CD8-positive, alpha-beta memory T cell (primary cell): ENCODE results near the gene COL26A1. TPM values are rescaled to one million over a fixed set of nuclear protein-coding genes. Genes with fewer than 3 reads are reported as not detected.

Experiments
- CTCF ChIA-PET: fragments of 350-600 bp; sonication (Branson Sonifier 250); formaldehyde crosslinking; loops from one replicate; lab custom pipeline; 2021; ENCODE audit warnings: antibody characterized with exemption; lab: Charles Lee
- POLR2A ChIA-PET: fragments of 350-600 bp; sonication (Branson Sonifier 250); formaldehyde crosslinking; loops from one replicate; lab custom pipeline; 2021; ENCODE audit warnings: antibody characterized with exemption; lab: Charles Lee
- DNase-seq, 5 donors: peaks; one replicate each; pipeline versions ENCODE4 v3.0.0 to v3.0.0-alpha.2; 2020 to 2022; ENCODE audit warnings: mixed read lengths in 1 of 5
- H3K27ac ChIP-seq: one replicate; pipeline ENCODE4 v1.7.0; 2013; ENCODE audit warnings: low read depth, mild to moderate bottlenecking, low read length, moderate library complexity
- H3K27me3 ChIP-seq: 2 replicates; pipeline ENCODE4 v1.7.0; 2013; ENCODE audit warnings: low read length, mild to moderate bottlenecking; ENCODE audit not compliant: insufficient read depth, poor library complexity, severe bottlenecking
- H3K36me3 ChIP-seq: 2 replicates; pipeline ENCODE4 v1.7.0; 2013; ENCODE audit warnings: mild to moderate bottlenecking, low read length, moderate library complexity; ENCODE audit not compliant: insufficient read depth
- H3K4me1 ChIP-seq: 2 replicates; pipeline ENCODE4 v1.7.0; 2013; ENCODE audit warnings: mild to moderate bottlenecking, low read length, moderate library complexity; ENCODE audit not compliant: insufficient read depth
- H3K4me3 ChIP-seq: 2 replicates; pipeline ENCODE4 v1.7.0; 2013; ENCODE audit warnings: mild to moderate bottlenecking, low read length
- H3K9me3 ChIP-seq: 2 replicates; pipeline ENCODE4 v1.7.0; 2013; ENCODE audit warnings: mild to moderate bottlenecking, low read length
- H3K27ac Mint-ChIP-seq, 8 donors: one replicate each; pipeline ENCODE4 v1.8.0; 2020 to 2021; ENCODE audit warnings: mixed read lengths in 8 of 8, mild to moderate bottlenecking in 6 of 8, inconsistent platforms in 3 of 8, moderate library complexity in 3 of 8
- H3K27me3 Mint-ChIP-seq, 2 donors: one replicate each; pipeline ENCODE4 v1.8.0; 2020 to 2021; ENCODE audit warnings: mixed read lengths in 2 of 2, mild to moderate bottlenecking in 1 of 2, moderate library complexity in 1 of 2
- H3K36me3 Mint-ChIP-seq, 3 donors: one replicate each; pipeline ENCODE4 v1.8.0; 2020 to 2021; ENCODE audit warnings: mixed read lengths in 3 of 3, inconsistent platforms in 1 of 3, mild to moderate bottlenecking in 1 of 3
- H3K4me1 Mint-ChIP-seq, 3 donors: one replicate each; pipeline ENCODE4 v1.8.0; 2020 to 2021; ENCODE audit warnings: mixed read lengths in 3 of 3, inconsistent platforms in 1 of 3, mild to moderate bottlenecking in 1 of 3
- H3K4me3 Mint-ChIP-seq, 7 donors: one replicate each; pipeline ENCODE4 v1.8.0; 2020 to 2021; ENCODE audit warnings: mixed read lengths in 7 of 7, mild to moderate bottlenecking in 6 of 7, moderate library complexity in 4 of 7, inconsistent platforms in 2 of 7
- H3K9me3 Mint-ChIP-seq, 5 donors: one replicate each; pipeline ENCODE4 v1.8.0; 2020 to 2022; ENCODE audit warnings: mixed read lengths in 5 of 5, mild to moderate bottlenecking in 3 of 5, moderate library complexity in 2 of 5, inconsistent platforms in 1 of 5
- polyA plus RNA-seq: library from polyadenylated mRNA; unstranded; fragments of 300-500 nt; fragmentation: Illumina TruSeq; gene quantifications from one replicate; pipeline ENCODE4 v1.2.3, GENCODE V29; 2021
- total RNA-seq, 2 experiments: library from RNA; stranded (reverse); gene quantifications; one replicate each; pipeline ENCODE4 v1.2.3, GENCODE V29; 2021

Gene COL26A1
- total and polyA plus RNA-seq, 3 experiments from 2014 or later = not detected

DNA sequence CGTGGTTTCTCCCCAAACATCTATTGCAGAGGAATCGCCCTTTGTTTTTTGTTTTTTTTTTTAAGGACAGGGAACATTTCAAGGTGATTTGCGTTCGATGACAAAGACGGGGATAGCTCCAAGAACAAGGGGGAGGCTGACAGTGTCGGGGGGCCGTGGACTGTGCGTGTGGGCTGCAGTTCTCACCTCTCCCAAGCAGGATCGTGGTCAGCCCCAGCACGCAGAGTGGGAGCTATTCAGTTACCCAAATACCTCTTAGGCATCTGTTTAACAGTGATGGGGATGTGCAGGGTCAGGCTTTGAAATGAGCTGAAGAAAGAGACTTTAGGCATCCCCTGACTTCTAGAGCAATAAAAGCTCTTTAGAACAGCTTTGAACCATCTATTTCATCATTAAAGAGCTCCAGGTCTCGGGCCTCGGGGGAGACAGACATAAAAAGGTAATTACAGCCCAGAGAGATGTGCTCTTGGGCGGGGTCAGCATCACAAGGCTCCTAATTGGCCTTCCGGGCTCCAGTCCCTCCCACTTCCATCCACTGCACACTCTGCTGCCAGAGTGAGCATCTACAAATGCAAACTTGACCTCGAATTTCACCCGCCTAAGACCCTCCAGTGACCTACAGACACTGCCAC is 169.2 kb downstream of the COL26A1 start:
- peaks cover 0 to 2% (median 0%) of the 10 kb centered on the region in 5 donors for H3K9me3 Mint-ChIP-seq
- no peaks in the 10 kb centered on the region for H3K4me1 ChIP-seq
- POLR2A ChIA-PET = no interaction called here
- peaks cover 23 to 35% of the 10 kb centered on the region in 2 donors for H3K27me3 Mint-ChIP-seq
- no peaks in the 10 kb centered on the region for H3K4me1 Mint-ChIP-seq
- CTCF ChIA-PET = no interaction called here
- H3K36me3 Mint-ChIP-seq = no peaks in the 10 kb centered on the region
- H3K9me3 ChIP-seq = no peaks in the 10 kb centered on the region
- DNase-seq = no peak
- no peak overlapping the region for H3K4me3 Mint-ChIP-seq
- H3K27me3 ChIP-seq = no peaks in the 10 kb centered on the region
- no peaks in the 10 kb centered on the region for H3K36me3 ChIP-seq
- no peak overlapping the region for H3K27ac Mint-ChIP-seq
- no peak overlapping the region for H3K4me3 ChIP-seq
- H3K27ac ChIP-seq = no peak overlapping the region

DNA sequence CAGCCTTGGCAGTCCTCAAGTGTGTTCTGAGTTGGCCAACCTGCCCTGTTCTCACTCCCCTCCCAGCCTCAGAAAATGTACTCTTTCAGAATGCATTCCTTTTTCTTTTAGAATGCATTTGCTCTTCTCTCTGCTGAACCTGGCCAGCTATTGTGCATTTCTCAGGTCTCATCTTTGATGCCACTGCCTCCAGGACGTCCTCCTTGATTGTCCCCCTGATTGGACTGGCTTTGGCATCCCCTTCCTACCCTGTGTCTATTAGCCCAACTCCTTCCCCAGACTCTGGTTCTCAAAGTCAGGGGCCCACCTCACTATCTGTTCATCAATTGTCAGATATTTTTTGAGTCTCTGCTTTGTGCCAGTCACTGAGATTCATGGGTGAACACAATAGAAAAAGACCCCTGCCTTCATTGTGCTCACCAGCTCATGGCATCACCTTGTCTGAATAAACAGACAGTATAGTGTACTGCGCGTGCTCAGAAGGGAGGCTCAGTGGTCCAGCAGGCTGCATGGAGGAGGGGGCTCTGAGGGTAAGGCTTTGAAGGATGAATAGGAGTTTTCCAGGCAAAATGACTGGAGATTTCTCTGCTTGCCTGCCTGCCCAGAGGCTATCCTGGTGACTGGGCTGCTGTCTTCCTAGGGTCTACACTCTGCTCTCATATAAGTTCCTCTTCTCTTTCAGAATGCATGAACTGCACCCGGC is 169.9 kb downstream of the COL26A1 start:
- H3K36me3 ChIP-seq = no peaks in the 10 kb centered on the region
- Mint-ChIP-seq H3K27me3 (peaks cover 22 to 35% of the 10 kb centered on the region in 2 donors), H3K4me1 (no peaks in the 10 kb centered on the region), H3K27ac (no peak overlapping the region), H3K36me3 (no peaks in the 10 kb centered on the region), H3K4me3 (no peak overlapping the region), H3K9me3 (peaks cover 0 to 2% (median 0%) of the 10 kb centered on the region in 5 donors)
- no peaks in the 10 kb centered on the region for H3K27me3 ChIP-seq
- H3K4me3 ChIP-seq = no peak overlapping the region
- ChIA-PET POLR2A (no interaction called here), CTCF (no interaction called here)
- DNase-seq = no peak
- H3K9me3 ChIP-seq = no peaks in the 10 kb centered on the region
- H3K4me1 ChIP-seq = no peaks in the 10 kb centered on the region
- no peak overlapping the region for H3K27ac ChIP-seq

DNA sequence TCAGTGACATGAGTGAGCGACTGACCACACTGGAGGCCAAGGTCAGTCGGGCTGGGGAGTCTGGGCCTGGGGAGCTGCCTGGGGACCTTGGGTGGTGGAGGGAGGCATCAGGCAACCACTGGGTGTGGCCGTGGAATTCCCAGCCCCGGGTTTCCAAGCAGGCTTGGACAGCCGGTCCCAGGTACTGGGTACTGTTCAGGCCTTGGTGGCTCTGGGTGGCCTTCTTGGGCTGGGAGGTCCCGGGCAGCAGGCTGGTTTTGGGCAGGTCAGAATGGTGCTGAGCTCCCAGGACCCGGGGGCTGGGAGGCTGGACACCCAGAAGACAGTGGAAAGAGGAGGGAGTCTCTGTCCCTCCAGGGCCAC is 170.4 kb downstream of the COL26A1 start:
- H3K27me3 Mint-ChIP-seq = peaks cover 19 to 35% of the 10 kb centered on the region in 2 donors
- H3K27me3 ChIP-seq = no peaks in the 10 kb centered on the region
- H3K9me3 Mint-ChIP-seq = peaks cover 0 to 2% (median 0%) of the 10 kb centered on the region in 5 donors
- H3K9me3 ChIP-seq = no peaks in the 10 kb centered on the region
- H3K36me3 Mint-ChIP-seq = no peaks in the 10 kb centered on the region
- no peaks in the 10 kb centered on the region for H3K4me1 ChIP-seq
- H3K4me3 ChIP-seq = no peak overlapping the region
- CTCF ChIA-PET = no interaction called here
- no peaks in the 10 kb centered on the region for H3K4me1 Mint-ChIP-seq
- POLR2A ChIA-PET = no interaction called here
- H3K36me3 ChIP-seq = no peaks in the 10 kb centered on the region
- no peak overlapping the region for H3K27ac Mint-ChIP-seq
- H3K27ac ChIP-seq = no peak overlapping the region
- H3K4me3 Mint-ChIP-seq = no peak overlapping the region
- DNase-seq = no peak

DNA sequence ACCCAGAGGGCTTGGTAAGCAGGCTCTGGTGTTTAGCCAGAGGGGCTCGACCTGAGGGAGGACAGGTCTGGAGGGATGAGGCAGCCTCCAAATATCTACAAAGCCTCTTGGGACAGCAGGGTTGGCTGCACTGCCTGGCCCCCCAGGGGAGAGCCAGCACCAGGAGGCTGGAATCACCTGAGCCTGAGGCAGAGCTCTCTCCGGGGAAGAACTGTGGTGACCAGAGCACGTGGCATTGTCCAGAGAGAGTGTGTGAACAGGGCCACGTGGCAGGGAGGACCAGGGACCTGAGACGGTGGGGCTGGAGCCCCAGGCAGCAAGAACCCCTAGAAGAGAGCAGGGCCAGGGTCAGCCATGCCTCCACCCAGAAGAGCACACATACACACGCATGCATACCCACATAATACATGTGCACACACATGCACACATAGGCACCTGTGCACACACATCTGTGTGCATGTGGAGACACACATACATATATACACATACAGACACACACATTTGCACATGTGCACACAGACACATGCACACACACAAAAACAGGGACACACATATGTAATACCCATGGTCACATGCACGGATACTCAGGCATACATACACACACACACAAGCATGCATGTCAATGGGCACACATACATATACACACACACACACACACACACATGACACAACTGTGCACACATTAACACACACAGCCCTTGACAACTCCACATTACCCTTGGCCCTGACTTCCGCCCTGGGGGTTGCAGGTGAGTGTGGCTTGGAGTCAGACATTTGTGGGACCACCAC is 171.5 kb downstream of the COL26A1 start:
- Histone ChIP-seq H3K27ac (no peak overlapping the region), H3K9me3 (no peaks in the 10 kb centered on the region), H3K27me3 (no peaks in the 10 kb centered on the region), H3K4me3 (no peak overlapping the region), H3K4me1 (no peaks in the 10 kb centered on the region), H3K36me3 (no peaks in the 10 kb centered on the region)
- Mint-ChIP-seq H3K27ac (no peak overlapping the region), H3K36me3 (no peaks in the 10 kb centered on the region), H3K27me3 (peaks cover 16 to 35% of the 10 kb centered on the region in 2 donors), H3K4me1 (no peaks in the 10 kb centered on the region), H3K4me3 (no peak overlapping the region), H3K9me3 (no peaks in the 10 kb centered on the region)
- CTCF ChIA-PET = no interaction called here
- POLR2A ChIA-PET = no interaction called here
- DNase-seq = no peak

DNA sequence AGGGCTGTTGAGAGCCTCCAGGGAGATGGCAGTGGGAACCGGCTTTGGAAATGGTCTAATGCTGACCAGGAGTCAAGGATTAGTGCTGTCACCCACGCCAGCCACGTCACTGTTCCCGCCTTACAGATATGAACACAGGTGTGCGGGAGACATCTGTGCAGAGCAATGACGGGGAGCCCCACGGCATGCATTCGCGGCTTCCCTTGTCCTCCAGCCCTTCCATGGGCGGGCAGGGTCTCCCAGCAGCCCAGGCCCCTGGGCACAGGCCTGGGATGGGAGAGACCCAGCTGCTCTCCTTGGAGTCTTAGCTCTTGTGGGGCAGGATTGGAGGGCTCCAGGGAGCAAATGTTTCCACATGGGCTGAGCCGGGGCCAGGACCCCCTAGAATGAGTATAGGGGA is 172.2 kb downstream of the COL26A1 start:
- Mint-ChIP-seq H3K27me3 (peaks cover 9 to 30% of the 10 kb centered on the region in 2 donors), H3K27ac (no peak overlapping the region), H3K4me3 (no peak overlapping the region), H3K9me3 (no peaks in the 10 kb centered on the region), H3K36me3 (no peaks in the 10 kb centered on the region), H3K4me1 (no peaks in the 10 kb centered on the region)
- no peaks in the 10 kb centered on the region for H3K9me3 ChIP-seq
- no peak for DNase-seq
- POLR2A ChIA-PET = no interaction called here
- no peak overlapping the region for H3K4me3 ChIP-seq
- H3K36me3 ChIP-seq = no peaks in the 10 kb centered on the region
- no peaks in the 10 kb centered on the region for H3K4me1 ChIP-seq
- H3K27ac ChIP-seq = no peak overlapping the region
- CTCF ChIA-PET = no interaction called here
- H3K27me3 ChIP-seq = no peaks in the 10 kb centered on the region

DNA sequence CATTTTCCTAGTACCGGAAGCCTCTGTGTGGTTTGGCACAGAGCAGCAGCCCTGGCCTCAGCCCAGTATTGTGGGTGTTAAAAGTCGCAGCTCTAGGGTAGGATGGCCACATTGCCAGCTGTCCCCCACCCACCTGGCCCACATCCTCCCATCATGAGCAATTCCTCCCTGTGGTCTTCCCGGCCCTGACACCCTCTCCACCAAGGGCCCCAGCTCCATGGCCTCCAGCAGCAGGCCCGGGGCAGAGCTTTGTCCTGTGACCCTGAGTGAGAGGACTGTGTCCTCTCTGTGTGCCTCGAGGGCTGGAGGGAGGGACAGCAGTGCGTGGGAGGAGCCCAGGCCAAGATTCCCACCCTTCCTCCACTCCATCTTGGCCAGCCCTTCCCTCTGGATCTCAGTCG is 172.7 kb downstream of the COL26A1 start:
- POLR2A ChIA-PET = no interaction called here
- H3K9me3 Mint-ChIP-seq = no peaks in the 10 kb centered on the region
- Histone ChIP-seq H3K4me3 (no peak overlapping the region), H3K36me3 (no peaks in the 10 kb centered on the region), H3K27me3 (no peaks in the 10 kb centered on the region), H3K9me3 (no peaks in the 10 kb centered on the region), H3K27ac (no peak overlapping the region), H3K4me1 (no peaks in the 10 kb centered on the region)
- DNase-seq = no peak
- peaks cover 9 to 28% of the 10 kb centered on the region in 2 donors for H3K27me3 Mint-ChIP-seq
- H3K36me3 Mint-ChIP-seq = no peaks in the 10 kb centered on the region
- CTCF ChIA-PET = no interaction called here
- H3K4me1 Mint-ChIP-seq = no peaks in the 10 kb centered on the region
- no peak overlapping the region for H3K4me3 Mint-ChIP-seq
- H3K27ac Mint-ChIP-seq = no peak overlapping the region

DNA sequence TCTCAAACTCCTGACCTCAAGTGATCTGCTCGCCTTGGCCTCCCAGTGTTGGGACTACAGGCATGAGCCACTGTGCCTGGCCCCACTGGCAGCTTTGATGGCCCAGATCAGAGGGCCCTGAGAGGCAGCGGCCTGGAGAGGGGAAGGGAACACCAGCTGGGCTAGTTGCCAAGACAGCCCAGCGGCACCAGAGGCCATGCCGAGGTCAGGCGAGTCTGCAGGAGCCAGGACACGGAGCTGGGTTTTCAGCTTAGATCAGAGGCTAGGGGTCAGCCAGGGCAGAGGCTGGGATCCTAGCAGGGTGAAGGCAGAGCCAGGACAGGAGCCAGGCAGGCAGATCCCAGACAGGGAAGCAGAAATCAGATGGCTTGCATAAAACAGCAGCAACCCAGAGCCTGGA is 173.6 kb downstream of the COL26A1 start:
- DNase-seq = no peak
- H3K4me1 Mint-ChIP-seq = no peaks in the 10 kb centered on the region
- Histone ChIP-seq H3K27me3 (no peaks in the 10 kb centered on the region), H3K36me3 (no peaks in the 10 kb centered on the region), H3K4me3 (no peak overlapping the region), H3K27ac (no peak overlapping the region), H3K9me3 (no peaks in the 10 kb centered on the region), H3K4me1 (no peaks in the 10 kb centered on the region)
- no peaks in the 10 kb centered on the region for H3K36me3 Mint-ChIP-seq
- H3K4me3 Mint-ChIP-seq = no peak overlapping the region
- ChIA-PET POLR2A (no interaction called here), CTCF (no interaction called here)
- H3K27ac Mint-ChIP-seq = peak overlapping the region in 1 of 8 donors; percentile 17
- no peaks in the 10 kb centered on the region for H3K9me3 Mint-ChIP-seq
- peaks cover 9 to 26% of the 10 kb centered on the region in 2 donors for H3K27me3 Mint-ChIP-seq

DNA sequence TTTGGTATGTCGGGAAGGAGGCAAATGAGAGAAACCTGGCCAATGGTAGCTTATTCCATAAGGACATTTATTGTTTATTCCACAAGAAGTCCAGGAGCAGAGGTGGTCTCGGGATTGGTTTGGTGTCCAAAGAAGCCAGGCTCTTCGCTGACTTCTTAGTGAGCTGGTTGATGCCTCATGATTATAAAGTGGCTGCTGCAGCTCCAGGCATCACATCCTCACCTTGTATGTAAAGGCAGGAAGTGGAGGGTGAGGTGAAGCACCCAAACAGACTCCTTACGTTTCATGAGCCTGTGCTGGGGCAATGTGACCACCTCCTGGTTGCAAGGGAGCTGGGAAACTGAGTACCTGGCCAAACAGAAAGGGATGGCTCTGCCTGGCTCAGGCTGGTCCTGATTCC is 174.0 kb downstream of the COL26A1 start:
- DNase-seq = no peak
- no peaks in the 10 kb centered on the region for H3K36me3 Mint-ChIP-seq
- no peak overlapping the region for H3K27ac ChIP-seq
- no peaks in the 10 kb centered on the region for H3K27me3 ChIP-seq
- no peaks in the 10 kb centered on the region for H3K4me1 Mint-ChIP-seq
- H3K4me3 Mint-ChIP-seq = no peak overlapping the region
- no peaks in the 10 kb centered on the region for H3K4me1 ChIP-seq
- H3K27me3 Mint-ChIP-seq = peaks cover 9 to 21% of the 10 kb centered on the region in 2 donors
- H3K36me3 ChIP-seq = no peaks in the 10 kb centered on the region
- H3K4me3 ChIP-seq = no peak overlapping the region
- ChIA-PET POLR2A (no interaction called here), CTCF (interaction anchor here (0.8 kb wide), 1 partner anchor 735 kb away, joined by 3 read pairs; no protein-coding TSS in a partner anchor)
- H3K9me3 ChIP-seq = no peaks in the 10 kb centered on the region
- H3K27ac Mint-ChIP-seq = no peak overlapping the region
- H3K9me3 Mint-ChIP-seq = no peaks in the 10 kb centered on the region
